ENCODE data around the gene DSC3.

DSC3 gene

DNA sequence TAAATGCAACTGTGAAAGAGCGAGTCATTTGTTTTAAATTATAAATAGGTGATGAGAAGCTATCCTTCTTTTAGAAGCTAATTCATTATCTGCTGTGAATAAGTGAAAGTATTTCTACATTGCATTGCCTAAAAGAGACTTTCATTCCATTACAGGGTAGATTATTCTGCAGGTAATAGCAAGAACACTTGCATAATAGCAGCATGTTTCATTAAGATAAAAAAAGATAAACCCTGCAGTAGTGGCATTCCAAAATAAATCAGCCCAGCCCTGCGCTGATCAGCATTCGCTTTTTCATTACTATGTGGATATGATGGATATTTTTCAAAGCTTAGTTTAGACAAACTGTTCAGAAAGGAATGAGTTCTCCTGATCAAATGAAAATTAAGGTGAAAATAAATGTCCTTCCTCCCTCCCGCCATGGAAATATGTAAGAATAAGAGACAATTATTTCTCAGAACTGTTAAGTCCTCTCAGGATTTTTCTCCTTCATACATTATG is 72.8 kb downstream of the DSC3 start:
- DNase-seq (ENCODE audit: insufficient read length) (no peak), FAIRE-seq (no peak)
- no peak for TF ChIP-seq POLR2AphosphoS5 (IDR thresholded peaks at IDR 0.05; ENCODE audit: low read depth, low read length)
- no peak for TF ChIP-seq POLR2A (IDR thresholded peaks at IDR 0.05; ENCODE audit: low read depth, low read length)
- no peak for TF ChIP-seq TAF1 (IDR thresholded peaks at IDR 0.05; ENCODE audit: borderline replicate concordance, low read depth, low read length)

DNA sequence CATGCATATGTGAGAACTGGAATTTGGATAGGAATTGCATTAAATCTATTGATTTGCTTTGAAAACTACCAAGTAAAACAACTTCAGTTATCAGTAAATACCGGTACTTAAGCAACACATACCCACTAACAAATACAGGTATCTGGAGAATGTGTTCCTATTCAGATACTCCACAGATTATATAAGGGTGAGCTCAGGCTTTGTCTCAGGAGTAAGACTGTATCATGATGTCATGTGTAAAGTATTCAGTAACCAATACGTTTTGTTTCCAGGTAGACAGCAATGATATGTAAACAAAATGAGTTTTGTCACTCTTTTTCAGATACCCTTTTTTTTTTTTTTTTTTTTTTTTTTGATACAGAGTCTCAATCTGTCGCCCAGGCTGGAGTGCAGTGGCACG is 74.8 kb downstream of the DSC3 start:
- DNase-seq (ENCODE audit: insufficient read length) (no peak), FAIRE-seq (no peak)
- TF ChIP-seq TAF1 (IDR thresholded peaks at IDR 0.05; ENCODE audit: borderline replicate concordance, low read depth, low read length) (no peak), POLR2AphosphoS5 (IDR thresholded peaks at IDR 0.05; ENCODE audit: low read depth, low read length) (no peak), POLR2A (IDR thresholded peaks at IDR 0.05; ENCODE audit: low read depth, low read length) (no peak)

GRCh38 chr18:30965237-30965636 is 77.3 kb downstream of the DSC3 start:
- no peak for DNase-seq (ENCODE audit: insufficient read length)
- FAIRE-seq: no peak
- TF ChIP-seq POLR2A (IDR thresholded peaks at IDR 0.05; ENCODE audit: low read depth, low read length) (no peak), POLR2AphosphoS5 (IDR thresholded peaks at IDR 0.05; ENCODE audit: low read depth, low read length) (no peak), TAF1 (IDR thresholded peaks at IDR 0.05; ENCODE audit: borderline replicate concordance, low read depth, low read length) (no peak)

GRCh38 chr18:30960661-30961060 is 81.9 kb downstream of the DSC3 start:
- TF ChIP-seq POLR2AphosphoS5 (IDR thresholded peaks at IDR 0.05; ENCODE audit: low read depth, low read length) (no peak), TAF1 (IDR thresholded peaks at IDR 0.05; ENCODE audit: borderline replicate concordance, low read depth, low read length) (no peak)
- no peak for DNase-seq (ENCODE audit: insufficient read length)
- FAIRE-seq: no peak

- no peak for DNase-seq (ENCODE audit: insufficient read length)
- TF ChIP-seq POLR2A (IDR thresholded peaks at IDR 0.05; ENCODE audit: low read depth, low read length) (no peak), POLR2AphosphoS5 (IDR thresholded peaks at IDR 0.05; ENCODE audit: low read depth, low read length) (no peak), TAF1 (IDR thresholded peaks at IDR 0.05; ENCODE audit: borderline replicate concordance, low read depth, low read length) (no peak)
- FAIRE-seq: no peak
Observed at GRCh38 chr18:30957066-30957465, 85.5 kb downstream of the DSC3 start.

GRCh38 chr18:30954262-30954661 is 88.3 kb downstream of the DSC3 start:
- DNase-seq (ENCODE audit: insufficient read length): no peak
- TF ChIP-seq POLR2A (IDR thresholded peaks at IDR 0.05; ENCODE audit: low read depth, low read length) (no peak), TAF1 (IDR thresholded peaks at IDR 0.05; ENCODE audit: borderline replicate concordance, low read depth, low read length) (no peak), POLR2AphosphoS5 (IDR thresholded peaks at IDR 0.05; ENCODE audit: low read depth, low read length) (no peak)
- no peak for FAIRE-seq

GRCh38 chr18:30945761-30946160 is 96.8 kb downstream of the DSC3 start:
- DNase-seq (ENCODE audit: insufficient read length): no peak

GRCh38 chr18:30944773-30945417 is 97.6 kb downstream of the DSC3 start:
- TF ChIP-seq TAF1 (IDR thresholded peaks at IDR 0.05; ENCODE audit: borderline replicate concordance, low read depth, low read length) (no peak), POLR2A (IDR thresholded peaks at IDR 0.05; ENCODE audit: low read depth, low read length) (no peak), POLR2AphosphoS5 (IDR thresholded peaks at IDR 0.05; ENCODE audit: low read depth, low read length) (no peak)
- FAIRE-seq (no peak), DNase-seq (ENCODE audit: insufficient read length) (no peak)

More at GRCh38 chr18:30945761-30946160, 96.8 kb downstream of the DSC3 start:
- no peak for TF ChIP-seq POLR2A (IDR thresholded peaks at IDR 0.05; ENCODE audit: low read depth, low read length)
- no peak for TF ChIP-seq POLR2AphosphoS5 (IDR thresholded peaks at IDR 0.05; ENCODE audit: low read depth, low read length)
- TF ChIP-seq TAF1 (IDR thresholded peaks at IDR 0.05; ENCODE audit: borderline replicate concordance, low read depth, low read length): no peak
- FAIRE-seq: no peak

GRCh38 chr18:30940952-30941539 is 101.5 kb downstream of the DSC3 start:
- FAIRE-seq (no peak), DNase-seq (ENCODE audit: insufficient read length) (no peak)
- TF ChIP-seq POLR2AphosphoS5 (IDR thresholded peaks at IDR 0.05; ENCODE audit: low read depth, low read length): no peak

Data from GM12892 (cell line).